ENCODE data around the gene OR51V1. TPM values are rescaled to one million over a fixed set of nuclear protein-coding genes. Genes with fewer than 3 reads are reported as not detected.
"Not testable (repeated sequence)": the region's sequence is repeated elsewhere in the genome, so short reads cannot be mapped to it uniquely, and the experiment has no call there.

Gene OR51V1
- total RNA-seq, 2 experiments from 2014 or later, result not detected

- Histone ChIP-seq H3K4me1 (ENCODE audit: insufficient read depth, low read length, poor library complexity, severe bottlenecking) (no peaks in the 10 kb centered on the region), H3K79me2 (ENCODE audit: insufficient read depth, low read depth, low read length) (no peaks in the 10 kb centered on the region), H3K9me3 (ENCODE audit: low read length) (no peaks in the 10 kb centered on the region), H3K4me2 (ENCODE audit: low read length) (no peak overlapping the region), H2AFZ (ENCODE audit: low read length) (no peak overlapping the region), H3K4me3 (ENCODE audit: low read depth, low read length, poor library complexity, severe bottlenecking) (no peak overlapping the region), H3K36me3 (ENCODE audit: insufficient read depth, low read length) (no peaks in the 10 kb centered on the region), H3K9me2 (ENCODE audit: insufficient read depth, low read length) (no peaks in the 10 kb centered on the region), H3K27ac (ENCODE audit: low read depth, low read length, poor library complexity, severe bottlenecking) (no peak overlapping the region), H4K20me1 (ENCODE audit: insufficient read depth, low read length) (no peaks in the 10 kb centered on the region)
- POLR2A ChIA-PET, result no interaction called here
- BruUV-seq (replicated peaks), result no TSS peak
- intact Hi-C loops (cut with micrococcal nuclease; ENCODE audit: unreplicated experiment), result no loop called here
- no peak for TF ChIP-seq CTCF (conservative IDR thresholded peaks at IDR 0.05; ENCODE audit: low read length)
- TF ChIP-seq EZH2phosphoT487 (IDR thresholded peaks at IDR 0.05; ENCODE audit: borderline replicate concordance, low read depth, low read length), result no peak
- CTCF ChIA-PET (ENCODE audit: unreplicated experiment), result no interaction called here
- DNase-seq (ENCODE audit: low spot score), result no peak
Observed at GRCh38 chr11:5171856-5172255, 28.6 kb downstream of the OR51V1 start.

- H2AFZ ChIP-seq (ENCODE audit: low read length); H3K4me3 ChIP-seq (ENCODE audit: low read depth, low read length, poor library complexity, severe bottlenecking); H3K36me3 ChIP-seq (ENCODE audit: insufficient read depth, low read length); H3K27ac ChIP-seq (ENCODE audit: low read depth, low read length, poor library complexity, severe bottlenecking); BruUV-seq (replicated peaks); H3K9me3 ChIP-seq (ENCODE audit: low read length); H3K4me2 ChIP-seq (ENCODE audit: low read length); CTCF ChIA-PET (ENCODE audit: unreplicated experiment); intact Hi-C loops (cut with micrococcal nuclease; ENCODE audit: unreplicated experiment); H3K9me2 ChIP-seq (ENCODE audit: insufficient read depth, low read length); H4K20me1 ChIP-seq (ENCODE audit: insufficient read depth, low read length); H3K4me1 ChIP-seq (ENCODE audit: insufficient read depth, low read length, poor library complexity, severe bottlenecking); POLR2A ChIA-PET; H3K79me2 ChIP-seq (ENCODE audit: insufficient read depth, low read depth, low read length); DNase-seq (ENCODE audit: low spot score): not testable (repeated sequence)
Observed at GRCh38 chr11:5165898-5166297, 34.6 kb downstream of the OR51V1 start.

GRCh38 chr11:5164807-5165206 is 35.7 kb downstream of the OR51V1 start:
- intact Hi-C loops (cut with micrococcal nuclease; ENCODE audit: unreplicated experiment); POLR2A ChIA-PET: not testable (repeated sequence)

GRCh38 chr11:5161045-5161444 is 39.4 kb downstream of the OR51V1 start:
- intact Hi-C loops (cut with micrococcal nuclease; ENCODE audit: unreplicated experiment); H3K27ac ChIP-seq (ENCODE audit: low read depth, low read length, poor library complexity, severe bottlenecking); H3K79me2 ChIP-seq (ENCODE audit: insufficient read depth, low read depth, low read length); H3K36me3 ChIP-seq (ENCODE audit: insufficient read depth, low read length); H3K9me2 ChIP-seq (ENCODE audit: insufficient read depth, low read length); POLR2A ChIA-PET; H3K9me3 ChIP-seq (ENCODE audit: low read length); DNase-seq (ENCODE audit: low spot score); BruUV-seq (replicated peaks); H2AFZ ChIP-seq (ENCODE audit: low read length); CTCF ChIA-PET (ENCODE audit: unreplicated experiment); H3K4me2 ChIP-seq (ENCODE audit: low read length); H3K4me3 ChIP-seq (ENCODE audit: low read depth, low read length, poor library complexity, severe bottlenecking); H3K4me1 ChIP-seq (ENCODE audit: insufficient read depth, low read length, poor library complexity, severe bottlenecking); H4K20me1 ChIP-seq (ENCODE audit: insufficient read depth, low read length): not testable (repeated sequence)

More at GRCh38 chr11:5164807-5165206, 35.7 kb downstream of the OR51V1 start:
- DNase-seq (ENCODE audit: low spot score); BruUV-seq (replicated peaks); H4K20me1 ChIP-seq (ENCODE audit: insufficient read depth, low read length); H3K79me2 ChIP-seq (ENCODE audit: insufficient read depth, low read depth, low read length); H2AFZ ChIP-seq (ENCODE audit: low read length); H3K9me3 ChIP-seq (ENCODE audit: low read length); H3K27ac ChIP-seq (ENCODE audit: low read depth, low read length, poor library complexity, severe bottlenecking); H3K4me2 ChIP-seq (ENCODE audit: low read length); H3K4me1 ChIP-seq (ENCODE audit: insufficient read depth, low read length, poor library complexity, severe bottlenecking); H3K4me3 ChIP-seq (ENCODE audit: low read depth, low read length, poor library complexity, severe bottlenecking); CTCF ChIA-PET (ENCODE audit: unreplicated experiment); H3K36me3 ChIP-seq (ENCODE audit: insufficient read depth, low read length); H3K9me2 ChIP-seq (ENCODE audit: insufficient read depth, low read length): not testable (repeated sequence)

GRCh38 chr11:5160217-5160616 is 40.3 kb downstream of the OR51V1 start:
- H3K4me3 ChIP-seq (ENCODE audit: low read depth, low read length, poor library complexity, severe bottlenecking); BruUV-seq (replicated peaks); H3K9me2 ChIP-seq (ENCODE audit: insufficient read depth, low read length); POLR2A ChIA-PET; H3K36me3 ChIP-seq (ENCODE audit: insufficient read depth, low read length); H3K27ac ChIP-seq (ENCODE audit: low read depth, low read length, poor library complexity, severe bottlenecking); DNase-seq (ENCODE audit: low spot score); H3K4me2 ChIP-seq (ENCODE audit: low read length); H3K4me1 ChIP-seq (ENCODE audit: insufficient read depth, low read length, poor library complexity, severe bottlenecking); H3K9me3 ChIP-seq (ENCODE audit: low read length); H4K20me1 ChIP-seq (ENCODE audit: insufficient read depth, low read length); H2AFZ ChIP-seq (ENCODE audit: low read length); H3K79me2 ChIP-seq (ENCODE audit: insufficient read depth, low read depth, low read length); intact Hi-C loops (cut with micrococcal nuclease; ENCODE audit: unreplicated experiment); CTCF ChIA-PET (ENCODE audit: unreplicated experiment): not testable (repeated sequence)

Measured in OCI-LY7 (cell line).